ENCODE measurements around the gene RRAS2. TPM values are rescaled to one million over a fixed set of nuclear protein-coding genes. Genes with fewer than 3 reads are reported as not detected.
A peak's percentile ranks its signal among the peaks of the same experiment; 100 is the strongest.
"Not testable (repeated sequence)": the region's sequence is repeated elsewhere in the genome, so short reads cannot be mapped to it uniquely, and the experiment has no call there.

The RRAS2 gene
- total RNA-seq, result 100 to 1,000 TPM in 1 of 4 donors, 10 to 100 TPM in 3; 35.5 to 162 (median 77.6) TPM

GRCh38 chr11:14358729-14359439, at the start of gene RRAS2:
Gene RRAS2, minus strand, starts transcription at chr11:14359183. Its CDS starts 313 bp downstream, at chr11:14358870.
- no peaks in the 10 kb centered on the region for H3K4me1 ChIP-seq
- H3K27me3 ChIP-seq, result no peaks in the 10 kb centered on the region
- H3K36me3 ChIP-seq, result no peaks in the 10 kb centered on the region
- TF ChIP-seq CTCF (IDR thresholded peaks at IDR 0.05), result peak in 2 of 6 experiments; percentile 6 to 19
- TF ChIP-seq POLR2A (IDR thresholded peaks at IDR 0.05), result peak; percentile 81 to 93
- peak within 1 kb of the TSS; percentile 89 to 91 (median 90) for H3K27ac ChIP-seq
- peak within 1 kb of the TSS; percentile 92 to 99 (median 97) for H3K4me3 ChIP-seq
- no peaks in the 10 kb centered on the region for H3K9me3 ChIP-seq
- peak; percentile 84 to 92 (median 89) for DNase-seq

GRCh38 chr11:14408612-14409011, 49.6 kb upstream of the RRAS2 start:
- no peak for TF ChIP-seq CTCF (IDR thresholded peaks at IDR 0.05)
- TF ChIP-seq POLR2A (IDR thresholded peaks at IDR 0.05), result no peak
- no peak overlapping the region for H3K4me3 ChIP-seq
- H3K4me1 ChIP-seq, result no peaks in the 10 kb centered on the region
- H3K36me3 ChIP-seq, result no peaks in the 10 kb centered on the region
- H3K27ac ChIP-seq, result no peak overlapping the region
- DNase-seq, result no peak
- no peaks in the 10 kb centered on the region for H3K9me3 ChIP-seq
- H3K27me3 ChIP-seq, result no peaks in the 10 kb centered on the region

- not testable (repeated sequence) for H3K4me1 ChIP-seq, H3K27me3 ChIP-seq, H3K27ac ChIP-seq, H3K9me3 ChIP-seq, DNase-seq, H3K36me3 ChIP-seq, H3K4me3 ChIP-seq
Observed at GRCh38 chr11:14406116-14406515, 47.1 kb upstream of the RRAS2 start.

- not testable (repeated sequence) for H3K36me3 ChIP-seq, DNase-seq, H3K4me3 ChIP-seq, H3K27me3 ChIP-seq, H3K9me3 ChIP-seq, H3K27ac ChIP-seq, H3K4me1 ChIP-seq
Observed at GRCh38 chr11:14403528-14403927, 44.5 kb upstream of the RRAS2 start.

GRCh38 chr11:14399087-14399486, 40.1 kb upstream of the RRAS2 start:
- Histone ChIP-seq H3K9me3 (no peaks in the 10 kb centered on the region), H3K4me3 (no peak overlapping the region), H3K36me3 (no peaks in the 10 kb centered on the region), H3K4me1 (no peaks in the 10 kb centered on the region), H3K27ac (no peak overlapping the region), H3K27me3 (no peaks in the 10 kb centered on the region)
- DNase-seq, result no peak
- TF ChIP-seq POLR2A (IDR thresholded peaks at IDR 0.05) (no peak), CTCF (IDR thresholded peaks at IDR 0.05) (no peak)

- TF ChIP-seq POLR2A (IDR thresholded peaks at IDR 0.05), result no peak
- no peak for TF ChIP-seq CTCF (IDR thresholded peaks at IDR 0.05)
Observed at GRCh38 chr11:14396273-14396672, 37.3 kb upstream of the RRAS2 start.

GRCh38 chr11:14393889-14394288, 34.9 kb upstream of the RRAS2 start:
- Histone ChIP-seq H3K4me3 (no peak overlapping the region), H3K36me3 (no peaks in the 10 kb centered on the region), H3K9me3 (no peaks in the 10 kb centered on the region), H3K4me1 (no peaks in the 10 kb centered on the region), H3K27me3 (no peaks in the 10 kb centered on the region), H3K27ac (no peak overlapping the region)
- TF ChIP-seq CTCF (IDR thresholded peaks at IDR 0.05), result no peak
- no peak for TF ChIP-seq POLR2A (IDR thresholded peaks at IDR 0.05)
- DNase-seq, result no peak

More at GRCh38 chr11:14396273-14396672, 37.3 kb upstream of the RRAS2 start:
- H3K4me1 ChIP-seq, result no peaks in the 10 kb centered on the region
- no peak for DNase-seq
- H3K27ac ChIP-seq, result no peak overlapping the region
- no peak overlapping the region for H3K4me3 ChIP-seq
- H3K27me3 ChIP-seq, result no peaks in the 10 kb centered on the region
- no peaks in the 10 kb centered on the region for H3K36me3 ChIP-seq
- H3K9me3 ChIP-seq, result no peaks in the 10 kb centered on the region

Data from Peyer's patch (tissue), 4 donors.